Measurements from ENCODE around the gene RNF123.

DNA sequence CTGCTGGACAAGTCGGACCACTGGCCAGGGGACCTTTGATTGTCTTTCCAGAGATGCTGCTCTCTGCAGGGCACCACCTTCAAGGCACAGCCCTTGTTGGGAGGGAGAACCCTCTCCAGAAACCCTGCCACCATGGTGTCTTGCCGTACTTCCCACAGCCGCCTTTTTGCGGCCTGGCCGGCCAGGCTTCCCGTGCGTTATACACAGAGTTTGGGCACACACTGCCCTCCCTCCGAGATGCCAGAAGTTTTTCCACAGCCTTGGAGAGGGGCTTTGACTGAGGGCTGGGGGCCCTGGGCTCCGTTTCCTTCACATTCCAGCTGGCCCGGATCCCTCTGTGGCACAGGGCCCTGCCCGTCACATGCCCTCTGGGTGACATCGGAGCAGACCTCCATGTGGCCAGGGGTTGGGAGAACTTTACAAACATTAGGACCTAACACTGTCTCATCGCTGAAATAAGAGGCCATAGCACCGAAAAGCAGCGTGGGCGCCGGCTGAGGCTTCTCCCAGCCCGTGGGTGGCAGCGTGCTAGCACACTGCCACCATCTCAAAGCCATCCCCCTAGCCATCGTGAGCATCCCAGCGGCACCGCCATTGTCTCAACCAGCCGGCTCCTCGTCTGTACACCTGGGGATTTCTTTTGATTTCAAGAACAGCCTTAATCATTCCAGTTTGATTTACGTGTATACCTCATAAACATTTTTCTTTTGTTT is 21.5 kb upstream of the RNF123 start:
- TF ChIP-seq, protein P1, sequence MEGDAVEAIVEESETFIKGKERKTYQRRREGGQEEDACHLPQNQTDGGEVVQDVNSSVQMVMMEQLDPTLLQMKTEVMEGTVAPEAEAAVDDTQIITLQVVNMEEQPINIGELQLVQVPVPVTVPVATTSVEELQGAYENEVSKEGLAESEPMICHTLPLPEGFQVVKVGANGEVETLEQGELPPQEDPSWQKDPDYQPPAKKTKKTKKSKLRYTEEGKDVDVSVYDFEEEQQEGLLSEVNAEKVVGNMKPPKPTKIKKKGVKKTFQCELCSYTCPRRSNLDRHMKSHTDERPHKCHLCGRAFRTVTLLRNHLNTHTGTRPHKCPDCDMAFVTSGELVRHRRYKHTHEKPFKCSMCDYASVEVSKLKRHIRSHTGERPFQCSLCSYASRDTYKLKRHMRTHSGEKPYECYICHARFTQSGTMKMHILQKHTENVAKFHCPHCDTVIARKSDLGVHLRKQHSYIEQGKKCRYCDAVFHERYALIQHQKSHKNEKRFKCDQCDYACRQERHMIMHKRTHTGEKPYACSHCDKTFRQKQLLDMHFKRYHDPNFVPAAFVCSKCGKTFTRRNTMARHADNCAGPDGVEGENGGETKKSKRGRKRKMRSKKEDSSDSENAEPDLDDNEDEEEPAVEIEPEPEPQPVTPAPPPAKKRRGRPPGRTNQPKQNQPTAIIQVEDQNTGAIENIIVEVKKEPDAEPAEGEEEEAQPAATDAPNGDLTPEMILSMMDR (IDR thresholded peaks at IDR 0.05), result no peak
- no peak for TF ChIP-seq POLR2AphosphoS5 (IDR thresholded peaks at IDR 0.05; ENCODE audit: insufficient read depth in 1 of 2, low read depth in 1 of 2)
- no peak for TF ChIP-seq POLR2A (IDR thresholded peaks at IDR 0.05)

Measured in vagina (tissue), 2 donors.